HTR-8/SVneo (cell line): ENCODE measurements around the gene FCER2.

Source experiments
- DNase-seq: peaks from one replicate; pipeline ENCODE4 v3.0.0; 2011; ENCODE audit warnings: low spot score, mixed read lengths; ENCODE audit not compliant: insufficient read length
- FAIRE-seq: peaks from 2 replicates; lab custom pipeline; 2011; peaks lifted over from hg19 to GRCh38; lab: Jason Lieb, UNC

FCER2 gene

GRCh38 chr19:7640803-7641202 lies 61.1 kb downstream of the FCER2 start:
- DNase-seq (no peak), FAIRE-seq (no peak)

GRCh38 chr19:7639863-7640348 lies 62.0 kb downstream of the FCER2 start:
- no peak for FAIRE-seq
- no peak for DNase-seq

DNA sequence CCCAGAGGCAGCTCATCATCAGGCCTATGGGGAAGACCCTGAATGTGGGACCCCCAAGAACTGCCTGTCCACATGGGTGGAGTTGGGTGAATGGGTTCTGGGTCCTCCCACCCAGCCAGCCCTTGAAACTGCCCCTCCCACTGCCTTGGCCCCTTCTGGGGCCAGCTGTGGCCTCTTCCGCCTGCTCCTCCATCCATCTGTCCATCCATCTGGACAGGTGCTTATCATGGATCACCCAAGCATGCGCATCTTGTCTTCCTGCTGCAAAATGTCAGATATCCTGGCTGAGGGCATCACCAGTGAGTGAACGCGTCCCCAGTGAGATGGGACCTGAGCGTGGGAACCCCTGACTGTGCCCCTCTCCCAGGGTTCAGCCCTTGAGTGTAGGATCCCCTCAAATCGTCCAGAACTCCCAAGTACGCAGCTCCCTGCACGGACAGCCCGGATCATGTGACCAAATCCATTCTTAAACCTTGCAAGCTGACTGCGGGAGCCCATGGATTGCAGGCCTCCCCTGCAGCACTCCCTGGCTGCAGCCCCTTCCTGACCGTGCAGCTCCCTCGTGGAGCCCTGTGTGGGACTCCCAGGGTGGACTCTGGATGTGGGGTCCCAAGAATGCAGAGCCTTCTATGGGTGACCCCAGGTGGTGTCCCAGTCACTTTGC lies 63.0 kb downstream of the FCER2 start:
- DNase-seq = no peak
- no peak for FAIRE-seq
